GM20000 (cell line): ENCODE measurements around the gene COL4A2.
"Not testable (repeated sequence)": the region's sequence is repeated elsewhere in the genome, so short reads cannot be mapped to it uniquely, and the experiment has no call there.

ENCODE experiments used
- DNase-seq: peaks from one replicate; pipeline ENCODE4 v3.0.0; 2012; ENCODE audit warnings: low spot score
- CTCF ChIP-seq: IDR thresholded peaks from 2 replicates; pipeline ENCODE4 v1.5.1; 2012; ENCODE audit warnings: mild to moderate bottlenecking, control low read depth; ENCODE audit errors: extremely low read depth, missing control alignments

COL4A2 gene

DNA sequence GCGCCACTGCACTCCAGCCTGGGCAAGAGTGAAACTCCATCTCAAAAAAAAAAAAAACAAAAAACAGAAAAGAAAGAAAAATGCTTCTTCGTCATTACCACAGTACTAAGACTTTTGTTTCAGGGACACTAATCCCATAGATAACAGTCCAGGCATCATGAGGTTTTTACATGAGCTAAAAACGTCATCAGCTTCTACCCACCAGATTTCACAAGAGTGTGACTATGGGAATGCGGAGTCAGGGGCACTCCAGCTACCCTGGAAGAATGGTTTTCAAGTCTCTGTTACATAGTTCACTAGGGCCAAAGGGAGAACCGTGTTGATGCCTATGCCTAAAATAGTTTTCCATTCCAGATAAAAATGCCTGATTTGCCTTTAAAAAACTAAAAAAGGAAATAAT is 221.3 kb downstream of the COL4A2 start:
- TF ChIP-seq CTCF = no peak
- DNase-seq = no peak

DNA sequence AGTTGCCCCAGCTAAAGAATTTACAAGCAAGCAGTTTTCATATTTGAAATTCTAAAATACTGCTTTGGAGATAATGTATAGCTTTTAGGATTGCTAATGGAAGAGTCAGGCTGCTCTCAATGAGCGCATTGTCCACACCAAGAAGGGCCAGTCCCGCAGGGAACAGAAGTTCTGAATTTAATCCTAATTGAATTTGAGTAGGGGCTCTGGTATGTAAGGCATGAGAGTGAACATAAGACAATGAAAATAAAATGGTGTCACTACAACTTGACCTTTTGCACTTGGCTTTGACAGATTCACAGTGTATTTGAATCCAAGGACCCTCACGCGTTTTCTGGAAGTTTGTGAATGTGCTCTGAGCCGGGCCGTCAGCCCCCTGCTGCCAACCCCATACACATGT is 221.8 kb downstream of the COL4A2 start:
- no peak for TF ChIP-seq CTCF
- no peak for DNase-seq

DNA sequence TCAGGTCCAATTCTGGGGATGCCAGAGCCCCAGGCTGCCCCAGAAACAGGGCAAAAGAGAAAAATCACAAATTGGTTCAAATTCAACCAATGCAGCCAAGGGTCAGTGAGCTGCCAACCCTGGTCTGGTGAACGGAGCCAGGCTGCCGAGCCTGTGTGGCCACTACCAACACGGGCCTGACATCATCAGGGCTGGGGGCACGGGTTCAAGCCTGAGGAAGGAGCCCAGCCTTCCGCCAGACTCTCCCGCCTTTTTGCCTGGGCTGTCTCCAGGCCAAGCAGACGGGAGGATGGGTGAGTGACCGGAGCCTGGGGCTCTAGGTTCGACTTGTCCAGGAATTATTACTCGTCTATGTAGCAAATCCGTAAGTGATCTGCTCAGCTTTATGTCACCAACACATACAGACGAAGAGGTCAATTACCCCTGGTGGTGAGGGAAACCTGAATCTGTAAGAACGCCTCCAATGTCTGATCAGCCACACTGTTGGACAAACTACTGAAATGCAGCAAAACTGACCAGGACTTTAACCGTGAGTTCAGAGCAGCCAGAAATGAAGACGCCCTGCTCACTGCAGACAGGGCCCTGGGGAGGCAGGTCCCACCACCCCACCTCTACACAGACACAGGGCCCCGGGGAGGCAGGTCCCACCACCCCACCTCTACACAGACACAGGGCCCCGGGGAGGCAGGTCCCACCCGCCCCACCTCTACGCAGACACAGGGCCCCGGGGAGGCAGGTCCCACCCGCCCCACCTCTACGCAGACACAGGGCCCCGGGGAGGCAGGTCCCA is 222.6 kb downstream of the COL4A2 start:
- TF ChIP-seq CTCF = no peak
- no peak for DNase-seq

- DNase-seq = no peak
- no peak for TF ChIP-seq CTCF
Measured at GRCh38 chr13:110531100-110531499, 224.0 kb downstream of the COL4A2 start.

GRCh38 chr13:110531671-110532083 is 224.6 kb downstream of the COL4A2 start:
- DNase-seq = no peak

GRCh38 chr13:110532258-110532657 is 225.2 kb downstream of the COL4A2 start:
- DNase-seq = not testable (repeated sequence)

More at GRCh38 chr13:110531671-110532083, 224.6 kb downstream of the COL4A2 start:
- TF ChIP-seq CTCF = no peak

DNA sequence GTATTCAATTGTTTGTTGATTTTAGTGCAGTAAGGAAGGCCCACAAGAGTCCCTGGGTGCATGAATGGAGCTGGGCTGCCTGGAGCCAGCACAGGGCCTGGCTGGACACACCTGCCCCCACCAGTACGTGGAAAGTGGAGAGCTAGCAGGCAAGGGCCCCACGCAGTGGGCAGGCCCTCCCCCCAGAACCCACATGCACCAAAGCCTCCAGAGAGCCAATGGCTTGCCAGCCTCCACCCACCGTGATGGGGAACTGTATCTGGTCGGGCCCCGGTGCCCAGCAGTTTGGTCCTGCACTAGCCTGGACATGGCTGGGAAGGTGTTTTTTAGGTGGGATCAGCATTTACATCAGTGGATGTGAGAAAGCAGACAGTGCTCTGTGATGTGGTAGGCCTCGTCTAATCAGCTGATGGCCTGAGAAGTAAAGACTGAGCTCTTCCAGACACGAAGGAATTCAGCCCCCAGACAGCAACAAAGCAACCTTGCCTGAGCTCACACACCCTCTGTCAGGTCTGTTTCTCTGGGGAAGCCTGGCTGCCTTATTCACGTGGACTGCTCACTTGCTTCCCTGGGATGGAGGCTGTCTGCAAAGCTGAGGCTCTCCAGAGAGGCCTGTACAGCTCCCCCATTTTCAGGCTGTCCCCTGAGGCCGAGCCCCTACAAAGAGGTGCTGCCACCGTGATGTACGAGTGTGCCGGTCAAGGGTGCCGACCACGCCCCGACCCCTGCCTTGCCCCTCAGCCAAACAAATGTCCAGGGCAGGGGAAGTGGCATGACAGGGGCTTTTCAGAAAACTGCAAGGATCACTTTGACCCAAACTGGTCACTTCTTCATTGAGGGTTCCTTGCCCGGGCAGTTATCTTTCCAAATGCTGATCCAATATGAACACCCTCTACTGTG is 226.9 kb downstream of the COL4A2 start:
- TF ChIP-seq CTCF = no peak
- no peak for DNase-seq

DNA sequence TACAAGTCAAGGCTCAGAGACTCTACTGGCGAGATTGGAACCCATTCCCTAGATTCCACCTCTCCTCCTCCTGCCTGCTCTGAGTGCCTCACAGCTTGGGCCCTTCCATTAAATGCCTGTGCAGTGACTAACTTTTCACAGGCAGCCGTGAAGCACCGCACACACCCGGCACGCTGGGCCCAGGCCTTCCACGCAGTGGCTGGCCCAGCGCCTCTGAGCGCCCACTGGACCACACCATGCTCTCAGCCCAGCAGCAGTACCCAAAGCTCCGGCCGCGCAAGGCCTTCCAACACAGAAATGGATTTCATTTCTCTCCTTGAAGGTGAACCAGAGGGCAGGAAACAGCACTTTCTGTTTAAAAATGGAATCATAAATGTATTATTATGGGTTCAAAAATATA is 228.4 kb downstream of the COL4A2 start:
- TF ChIP-seq CTCF = no peak
- no peak for DNase-seq
